HG03103 (cell line): Measurements from ENCODE around the gene CTIF.
A peak's percentile ranks its signal among the peaks of the same experiment; 100 is the strongest.
"Not testable (repeated sequence)": the region's sequence is repeated elsewhere in the genome, so short reads cannot be mapped to it uniquely, and the experiment has no call there.

Experiments used
- ATAC-seq: cut with Tn5 transposase; IDR thresholded peaks from one replicate; pipeline ENCODE4 v1.9.1; 2021; ENCODE audit warnings: low read depth; ENCODE audit not compliant: unreplicated experiment

Gene CTIF

GRCh38 chr18:48808476-48808875 is 269.6 kb downstream of the CTIF start:
- no peak for ATAC-seq

DNA sequence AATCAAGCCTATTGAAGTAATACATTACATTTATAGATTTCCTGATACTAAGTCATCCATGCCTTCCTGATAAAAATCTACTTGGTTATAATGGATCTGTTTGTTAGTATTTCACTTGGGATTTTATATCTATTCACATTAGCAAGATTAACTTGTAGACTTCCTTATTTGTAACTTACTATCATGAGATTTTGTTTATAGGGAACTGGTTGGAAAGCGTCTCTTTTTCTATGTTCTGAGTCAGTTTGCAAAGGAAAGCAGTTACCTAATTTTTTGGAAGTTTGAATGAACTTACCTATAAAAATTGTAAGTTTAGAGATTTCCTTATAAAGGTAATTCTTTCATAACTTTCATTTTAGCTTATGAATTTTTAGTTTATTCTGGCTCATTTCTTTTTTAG is 270.5 kb downstream of the CTIF start:
- no peak for ATAC-seq

- no peak for ATAC-seq
Observed at GRCh38 chr18:48810805-48811204, 272.0 kb downstream of the CTIF start.

DNA sequence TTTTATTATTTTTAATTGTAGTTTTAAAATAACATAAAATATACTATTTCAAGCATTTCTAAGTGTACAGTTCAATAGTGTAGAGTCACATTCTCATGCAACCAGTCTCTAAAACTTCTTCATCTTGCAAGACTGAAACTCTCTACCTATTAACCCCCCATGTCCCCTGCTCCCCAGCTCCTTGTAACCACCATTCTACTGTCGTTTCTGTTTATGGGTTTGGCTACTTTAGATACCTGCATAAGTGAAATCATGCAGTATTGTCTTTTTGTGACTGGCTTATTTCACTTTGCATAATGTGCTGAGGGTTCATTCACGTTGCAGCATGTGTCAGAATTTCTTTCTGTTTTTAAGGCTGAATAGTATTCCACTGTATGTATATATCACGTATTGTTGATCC is 272.6 kb downstream of the CTIF start:
- ATAC-seq: no peak

DNA sequence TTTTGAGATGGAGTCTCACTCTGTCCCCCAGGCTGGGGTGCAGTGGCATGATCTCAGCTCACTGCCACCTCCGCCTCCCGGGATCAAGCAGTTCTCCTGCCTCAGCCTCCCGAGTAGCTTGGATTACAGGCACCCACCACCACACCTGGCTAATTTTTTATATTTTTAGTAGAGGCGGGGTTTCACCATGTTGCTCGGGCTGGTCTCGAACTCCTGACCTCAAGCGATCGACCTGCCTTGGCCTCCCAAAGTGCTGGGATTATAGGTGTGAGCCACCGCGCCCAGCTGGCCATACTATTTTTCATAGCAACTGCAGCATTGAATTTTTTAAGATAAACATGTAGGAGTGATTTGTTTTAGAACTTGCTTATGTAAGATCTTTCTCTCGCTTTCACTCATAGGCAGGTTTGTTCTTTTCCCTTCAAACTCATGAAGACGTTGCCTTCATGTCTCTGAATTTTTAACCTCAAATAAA is 273.2 kb downstream of the CTIF start:
- not testable (repeated sequence) for ATAC-seq

GRCh38 chr18:48813321-48813720 is 274.5 kb downstream of the CTIF start:
- ATAC-seq: no peak

DNA sequence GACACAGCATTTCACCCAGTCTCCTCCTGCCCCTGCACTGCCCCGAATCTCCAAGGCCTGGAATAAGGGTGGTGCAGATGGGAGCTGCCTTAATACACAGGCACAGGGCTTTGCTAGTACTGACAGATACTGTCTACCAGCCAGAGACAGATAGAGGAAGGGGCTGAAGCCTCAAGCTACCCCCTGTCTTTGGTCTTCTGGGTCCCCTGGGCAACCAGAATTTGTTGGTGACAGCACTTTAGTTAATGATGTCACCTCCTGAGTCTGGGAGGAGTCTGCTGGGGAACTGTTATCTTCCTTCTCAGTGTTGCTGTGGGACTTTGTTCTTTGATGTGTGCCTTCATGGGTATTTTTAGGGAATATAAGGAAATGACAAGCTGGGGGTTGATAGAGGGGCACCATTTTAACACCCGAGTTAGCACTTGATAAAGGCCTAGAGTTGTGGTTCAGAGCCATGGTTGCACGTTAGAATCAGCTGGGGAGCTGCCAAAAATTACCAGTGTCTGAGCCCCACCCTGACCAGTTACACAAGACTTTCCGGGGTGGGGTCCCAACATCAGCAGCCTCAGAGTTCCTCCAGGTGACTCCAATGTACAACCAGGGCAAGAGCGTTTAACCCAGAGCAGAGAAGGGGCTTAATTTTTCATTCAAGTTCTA is 275.1 kb downstream of the CTIF start:
- no peak for ATAC-seq

GRCh38 chr18:48814490-48815178 is 275.8 kb downstream of the CTIF start:
- ATAC-seq: no peak

- no peak for ATAC-seq
Observed at GRCh38 chr18:48815179-48815515, 276.3 kb downstream of the CTIF start.

- no peak for ATAC-seq
Observed at GRCh38 chr18:48815581-48816324, 276.9 kb downstream of the CTIF start.

GRCh38 chr18:48816554-48816953 is 277.7 kb downstream of the CTIF start:
- no peak for ATAC-seq

- ATAC-seq: no peak
Observed at GRCh38 chr18:48817021-48817461, 278.2 kb downstream of the CTIF start.

DNA sequence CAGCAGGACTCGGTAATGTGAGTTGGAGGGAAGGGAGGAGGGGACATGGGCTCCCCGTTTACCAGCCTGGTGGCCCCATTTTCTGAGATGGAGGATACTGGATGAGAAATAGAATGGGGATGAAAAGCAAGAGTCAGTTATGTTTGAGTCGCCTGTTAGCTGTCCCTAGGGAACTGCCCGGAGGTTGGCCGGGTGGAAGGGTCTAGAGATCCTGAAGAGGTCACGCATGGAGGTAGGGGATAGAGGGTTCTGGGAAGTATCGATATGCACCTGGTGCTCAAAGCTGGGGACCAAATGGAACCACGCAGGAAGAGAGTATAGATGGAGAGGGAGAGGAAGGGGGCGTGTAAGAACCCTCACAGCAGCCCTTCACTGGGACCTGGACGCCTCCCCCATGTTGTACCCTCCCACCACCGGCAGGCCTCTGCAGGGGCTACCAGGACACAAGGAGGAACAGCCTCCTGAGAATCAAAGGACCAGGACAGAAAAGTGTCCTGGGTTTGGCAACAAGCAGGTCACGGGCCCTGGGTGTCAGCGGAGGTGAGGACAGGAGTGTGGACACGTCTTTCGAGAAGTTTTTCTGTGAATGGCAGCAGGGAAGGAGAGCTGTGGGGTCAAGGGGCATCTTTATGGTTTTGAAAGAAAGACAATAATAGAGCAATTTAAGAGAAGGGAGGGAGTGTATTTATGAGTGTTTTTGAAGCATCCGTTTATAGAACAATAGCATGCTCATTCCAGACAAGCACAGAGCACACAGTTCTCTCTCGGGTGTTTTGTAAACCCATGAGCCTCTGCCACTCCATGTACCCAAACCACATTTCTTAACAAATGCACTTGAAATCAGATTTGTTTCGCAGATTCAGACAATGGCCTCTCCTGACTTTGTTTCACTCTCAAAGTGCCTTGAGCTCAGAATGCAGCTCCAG is 279.8 kb downstream of the CTIF start:
- ATAC-seq: no peak

- ATAC-seq: no peak
Observed at GRCh38 chr18:48819276-48819675, 280.4 kb downstream of the CTIF start.

GRCh38 chr18:48819781-48820482 is 281.1 kb downstream of the CTIF start:
- ATAC-seq: no peak

DNA sequence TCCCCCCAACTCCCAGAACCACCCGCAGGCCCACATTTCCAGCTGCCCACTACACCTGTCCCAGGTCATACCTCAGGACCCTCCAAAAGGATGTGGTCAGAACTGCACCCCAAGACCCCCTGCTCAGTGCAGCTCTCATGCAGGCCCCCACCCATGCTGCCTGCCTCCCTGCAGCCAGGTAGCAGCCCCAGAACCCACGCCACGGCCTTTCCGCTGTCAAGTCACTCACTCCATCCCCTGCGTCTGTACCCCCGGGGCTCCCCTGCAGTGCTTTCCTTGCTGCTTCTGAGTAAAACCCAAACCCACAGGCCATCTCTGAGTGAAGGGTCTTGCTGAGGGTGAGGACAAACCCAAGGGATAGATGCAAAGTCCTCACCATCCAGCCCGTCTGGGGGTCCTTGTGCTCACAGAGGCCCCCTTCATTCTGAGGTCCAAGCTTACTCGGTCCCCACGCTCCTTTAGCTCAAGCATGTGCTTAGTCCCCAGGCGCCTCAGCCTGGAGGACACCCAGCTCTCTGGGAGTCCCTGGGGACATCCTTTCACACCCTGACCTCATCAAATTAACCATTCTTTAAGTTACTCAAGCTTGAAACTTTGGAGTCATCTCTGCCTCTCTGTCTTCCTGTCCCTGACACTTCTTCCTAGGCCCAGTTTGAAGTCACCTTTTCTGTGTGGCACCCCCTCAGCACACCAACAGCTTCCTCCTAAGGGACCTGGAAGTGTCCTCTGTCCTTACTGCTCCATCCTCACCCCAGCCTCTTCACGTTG is 281.8 kb downstream of the CTIF start:
- peak; percentile 79 for ATAC-seq

DNA sequence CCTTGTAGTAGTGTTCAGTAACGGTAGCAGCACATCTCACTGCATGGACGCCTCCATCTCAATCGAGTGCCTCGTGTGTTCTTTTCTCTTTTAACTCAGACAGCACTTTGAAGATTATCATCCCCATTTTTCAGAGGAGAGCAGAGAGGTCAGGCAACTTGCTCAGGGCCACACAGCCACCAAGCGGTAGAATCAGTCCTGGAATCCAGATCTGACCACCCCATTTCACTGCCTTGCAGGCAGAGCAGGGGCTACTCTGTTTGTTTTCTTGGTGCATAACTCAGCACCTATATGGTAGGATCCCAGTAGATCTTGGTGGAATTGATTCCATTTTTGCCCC is 282.4 kb downstream of the CTIF start:
- ATAC-seq: no peak

DNA sequence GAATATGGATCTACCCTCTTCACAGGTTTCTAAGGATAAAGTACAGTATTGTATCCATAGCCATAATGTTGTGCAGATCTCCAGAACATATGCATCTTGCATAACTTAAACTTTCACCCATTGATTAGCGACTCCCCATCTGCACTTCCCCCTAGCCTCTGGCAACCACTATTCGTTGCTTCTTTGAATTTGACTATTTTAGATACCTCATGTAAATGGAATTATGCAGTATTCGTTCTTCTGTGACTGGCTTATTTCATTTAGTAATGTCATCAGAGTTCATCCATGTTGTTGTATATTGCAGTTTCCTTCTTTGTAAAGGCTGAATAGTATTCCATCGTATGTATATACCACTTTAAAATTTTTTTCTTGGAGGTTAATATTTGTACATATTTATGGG is 283.0 kb downstream of the CTIF start:
- no peak for ATAC-seq

GRCh38 chr18:48824231-48824970 is 285.6 kb downstream of the CTIF start:
- ATAC-seq: no peak
